MM.1S (cell line): ENCODE measurements around the gene CISD1.

Experiments used
- DNase-seq: peaks from one replicate; pipeline ENCODE4 v3.0.0-alpha.2; 2015
- H2AFZ ChIP-seq: fragments of 300-600 bp; sonication (generic); 2 replicates; pipeline ENCODE4 v1.6.0; 2016; ENCODE audit warnings: antibody characterized with exemption, low read length
- H3F3A ChIP-seq: fragments of 300-600 bp; sonication (generic); 2 replicates; pipeline ENCODE4 v1.6.1; 2016; ENCODE audit warnings: mild to moderate bottlenecking, antibody characterized with exemption, low read length, moderate library complexity, mixed read lengths; ENCODE audit not compliant: insufficient read depth
- H3K27ac ChIP-seq: fragments of 300-600 bp; sonication (generic); 2 replicates; pipeline ENCODE4 v1.5.1; 2016; ENCODE audit warnings: mild to moderate bottlenecking, low read length
- H3K27me3 ChIP-seq: fragments of 300-600 bp; sonication (generic); replicated peaks from 2 replicates; pipeline ENCODE4 v1.6.0; 2016; ENCODE audit warnings: low read length; ENCODE audit not compliant: insufficient read depth
- H3K36me3 ChIP-seq: fragments of 300-600 bp; sonication (generic); replicated peaks from 2 replicates; pipeline ENCODE4 v1.6.1; 2016; ENCODE audit warnings: mild to moderate bottlenecking, low read length, mixed read lengths; ENCODE audit not compliant: insufficient read depth
- H3K4me1 ChIP-seq: fragments of 300-600 bp; sonication (generic); 2 replicates; pipeline ENCODE4 v1.6.1; 2016; ENCODE audit warnings: low read length, mixed read lengths
- H3K4me2 ChIP-seq: fragments of 300-600 bp; sonication (generic); 2 replicates; pipeline ENCODE4 v1.6.0; 2016; ENCODE audit warnings: low read depth, low read length
- H3K4me3 ChIP-seq: fragments of 300-600 bp; sonication (generic); 2 replicates; pipeline ENCODE4 v1.5.1; 2016; ENCODE audit warnings: low read length, mixed read lengths
- H3K79me2 ChIP-seq: fragments of 300-600 bp; sonication (generic); 2 replicates; pipeline ENCODE4 v1.6.1; 2016; ENCODE audit warnings: mixed run types, low read length, mixed read lengths
- H3K9ac ChIP-seq: fragments of 300-600 bp; sonication (generic); 2 replicates; pipeline ENCODE4 v1.6.1; 2016; ENCODE audit warnings: low read length, mixed read lengths
- H3K9me2 ChIP-seq: fragments of 300-600 bp; sonication (generic); replicated peaks from 2 replicates; pipeline ENCODE4 v1.6.1; 2016; ENCODE audit warnings: mild to moderate bottlenecking, low read length, mixed read lengths; ENCODE audit not compliant: insufficient read depth
- H3K9me3 ChIP-seq: fragments of 300-600 bp; sonication (generic); replicated peaks from 2 replicates; pipeline ENCODE4 v1.6.1; 2016; ENCODE audit warnings: mild to moderate bottlenecking, low read length, mixed read lengths; ENCODE audit not compliant: insufficient read depth
- H4K20me1 ChIP-seq: fragments of 300-600 bp; sonication (generic); 2 replicates; pipeline ENCODE4 v1.6.1; 2016; ENCODE audit warnings: mild to moderate bottlenecking, low read length, moderate library complexity, mixed read lengths; ENCODE audit not compliant: insufficient read depth
- CTCF ChIP-seq: fragments of 300-600 bp; sonication (generic); IDR thresholded peaks from 2 replicates; pipeline ENCODE4 v1.5.1; 2016; ENCODE audit warnings: antibody characterized with exemption, low read length, mixed read lengths
- EZH2 ChIP-seq: fragments of 300-600 bp; sonication (generic); optimal IDR thresholded peaks from 2 replicates; pipeline ENCODE3; 2017; ENCODE audit warnings: low read depth, mild to moderate bottlenecking, antibody characterized with exemption, low read length, mixed read lengths
- EZH2phosphoT487 ChIP-seq: fragments of 300-600 bp; sonication (generic); IDR thresholded peaks from 2 replicates; pipeline ENCODE4 v1.6.1; 2018; ENCODE audit warnings: antibody characterized with exemption, low read length

CISD1 gene

GRCh38 chr10:58326967-58327381 is 58.0 kb downstream of the CISD1 start:
- Histone ChIP-seq H3K9me3 (no peaks in the 10 kb centered on the region), H3K4me3 (no peak overlapping the region), H4K20me1 (no peaks in the 10 kb centered on the region), H3K4me2 (no peak overlapping the region), H3K4me1 (peaks cover 7% of the 10 kb centered on the region; the same call in 1 of the 2 replicates), H3K36me3 (no peaks in the 10 kb centered on the region), H3K27ac (no peak overlapping the region), H3K27me3 (no peaks in the 10 kb centered on the region), H2AFZ (no peak overlapping the region), H3F3A (no peaks in the 10 kb centered on the region), H3K9me2 (no peaks in the 10 kb centered on the region), H3K79me2 (no peaks in the 10 kb centered on the region), H3K9ac (no peak overlapping the region)
- DNase-seq, result no peak
- no peak for TF ChIP-seq CTCF
- TF ChIP-seq EZH2phosphoT487, result no peak
- no peak for TF ChIP-seq EZH2

- Histone ChIP-seq H4K20me1 (no peaks in the 10 kb centered on the region), H3K4me3 (no peak overlapping the region), H3K4me2 (no peak overlapping the region), H3F3A (no peaks in the 10 kb centered on the region), H2AFZ (no peak overlapping the region), H3K27ac (no peak overlapping the region), H3K36me3 (no peaks in the 10 kb centered on the region), H3K27me3 (no peaks in the 10 kb centered on the region), H3K9me3 (no peaks in the 10 kb centered on the region), H3K4me1 (no peaks in the 10 kb centered on the region), H3K79me2 (no peaks in the 10 kb centered on the region), H3K9me2 (no peaks in the 10 kb centered on the region), H3K9ac (no peak overlapping the region)
- no peak for DNase-seq
- TF ChIP-seq EZH2phosphoT487 (no peak), EZH2 (no peak), CTCF (no peak)
Measured at GRCh38 chr10:58328233-58328632, 59.3 kb downstream of the CISD1 start.

- Histone ChIP-seq H3K27me3 (no peaks in the 10 kb centered on the region), H4K20me1 (no peaks in the 10 kb centered on the region)
Measured at GRCh38 chr10:58330431-58330830, 61.5 kb downstream of the CISD1 start.

More at GRCh38 chr10:58330431-58330830, 61.5 kb downstream of the CISD1 start:
- no peak overlapping the region for H3K4me3 ChIP-seq
- H2AFZ ChIP-seq, result no peak overlapping the region
- TF ChIP-seq CTCF, result no peak
- TF ChIP-seq EZH2, result no peak
- no peak for TF ChIP-seq EZH2phosphoT487
- peaks cover 6% of the 10 kb centered on the region for H3K79me2 ChIP-seq
- no peaks in the 10 kb centered on the region for H3K9me3 ChIP-seq
- no peak overlapping the region for H3K9ac ChIP-seq
- H3K27ac ChIP-seq, result no peak overlapping the region
- 0 out of 2 replicates have a peak, but pooled peaks cover 4% of the 10 kb centered on the region for H3K4me1 ChIP-seq
- no peak overlapping the region for H3K4me2 ChIP-seq
- DNase-seq, result no peak
- H3K9me2 ChIP-seq, result no peaks in the 10 kb centered on the region
- H3K36me3 ChIP-seq, result no peaks in the 10 kb centered on the region
- H3F3A ChIP-seq, result no peaks in the 10 kb centered on the region
